Measurements from ENCODE around the gene SCTR. TPM values are rescaled to one million over a fixed set of nuclear protein-coding genes. Genes with fewer than 3 reads are reported as not detected.

SCTR gene
- total and polyA plus RNA-seq, 2 of the 13 experiments (the other 11 are each of a cell fraction or from before 2014, with no cell fraction given), result not detected

DNA sequence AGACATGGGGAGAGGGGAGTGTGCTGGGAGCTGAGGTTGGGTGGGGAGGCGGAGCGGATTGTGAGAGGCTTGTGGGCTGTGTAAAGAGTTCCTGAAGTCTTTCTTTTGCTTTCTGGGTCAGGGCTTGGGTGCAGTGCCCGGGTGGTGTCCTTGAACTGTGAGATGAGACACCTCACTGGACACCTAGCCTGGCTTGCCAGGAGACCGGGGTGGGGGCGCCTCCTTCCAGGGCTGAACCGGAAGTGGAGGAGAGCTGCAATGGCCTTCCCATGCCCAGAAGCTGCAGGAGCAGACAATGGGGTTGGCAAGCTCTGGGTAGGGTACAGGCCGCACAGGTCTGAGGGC is 88.4 kb downstream of the SCTR start (continued):
- TF ChIP-seq ARNTL (CRISPR knock-in tag; IDR thresholded peaks at IDR 0.05), result no peak
- TF ChIP-seq ZNF326 (CRISPR knock-in tag; IDR thresholded peaks at IDR 0.05; ENCODE audit: borderline replicate concordance), result no peak
- TF ChIP-seq ZNF841 (CRISPR knock-in tag; IDR thresholded peaks at IDR 0.05; ENCODE audit: borderline replicate concordance), result no peak
- TF ChIP-seq RARA (CRISPR knock-in tag; IDR thresholded peaks at IDR 0.05), result peak; percentile 87
- no peak for TF ChIP-seq SIN3B (IDR thresholded peaks at IDR 0.05; ENCODE audit: low read length)
- no peak for TF ChIP-seq SATB2 (CRISPR knock-in tag; IDR thresholded peaks at IDR 0.05)
- TF ChIP-seq, protein P1, sequence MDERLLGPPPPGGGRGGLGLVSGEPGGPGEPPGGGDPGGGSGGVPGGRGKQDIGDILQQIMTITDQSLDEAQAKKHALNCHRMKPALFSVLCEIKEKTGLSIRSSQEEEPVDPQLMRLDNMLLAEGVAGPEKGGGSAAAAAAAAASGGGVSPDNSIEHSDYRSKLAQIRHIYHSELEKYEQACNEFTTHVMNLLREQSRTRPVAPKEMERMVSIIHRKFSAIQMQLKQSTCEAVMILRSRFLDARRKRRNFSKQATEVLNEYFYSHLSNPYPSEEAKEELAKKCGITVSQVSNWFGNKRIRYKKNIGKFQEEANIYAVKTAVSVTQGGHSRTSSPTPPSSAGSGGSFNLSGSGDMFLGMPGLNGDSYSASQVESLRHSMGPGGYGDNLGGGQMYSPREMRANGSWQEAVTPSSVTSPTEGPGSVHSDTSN (CRISPR knock-in tag; IDR thresholded peaks at IDR 0.05), result no peak
- no peak for TF ChIP-seq HNF4G (IDR thresholded peaks at IDR 0.05; ENCODE audit: borderline replicate concordance, low read depth, low read length)
- TF ChIP-seq HNF4G (CRISPR knock-in tag; IDR thresholded peaks at IDR 0.05; ENCODE audit: borderline replicate concordance, low read depth), result no peak
- TF ChIP-seq RCOR2 (CRISPR knock-in tag; IDR thresholded peaks at IDR 0.05), result no peak
- TF ChIP-seq, protein P2, sequence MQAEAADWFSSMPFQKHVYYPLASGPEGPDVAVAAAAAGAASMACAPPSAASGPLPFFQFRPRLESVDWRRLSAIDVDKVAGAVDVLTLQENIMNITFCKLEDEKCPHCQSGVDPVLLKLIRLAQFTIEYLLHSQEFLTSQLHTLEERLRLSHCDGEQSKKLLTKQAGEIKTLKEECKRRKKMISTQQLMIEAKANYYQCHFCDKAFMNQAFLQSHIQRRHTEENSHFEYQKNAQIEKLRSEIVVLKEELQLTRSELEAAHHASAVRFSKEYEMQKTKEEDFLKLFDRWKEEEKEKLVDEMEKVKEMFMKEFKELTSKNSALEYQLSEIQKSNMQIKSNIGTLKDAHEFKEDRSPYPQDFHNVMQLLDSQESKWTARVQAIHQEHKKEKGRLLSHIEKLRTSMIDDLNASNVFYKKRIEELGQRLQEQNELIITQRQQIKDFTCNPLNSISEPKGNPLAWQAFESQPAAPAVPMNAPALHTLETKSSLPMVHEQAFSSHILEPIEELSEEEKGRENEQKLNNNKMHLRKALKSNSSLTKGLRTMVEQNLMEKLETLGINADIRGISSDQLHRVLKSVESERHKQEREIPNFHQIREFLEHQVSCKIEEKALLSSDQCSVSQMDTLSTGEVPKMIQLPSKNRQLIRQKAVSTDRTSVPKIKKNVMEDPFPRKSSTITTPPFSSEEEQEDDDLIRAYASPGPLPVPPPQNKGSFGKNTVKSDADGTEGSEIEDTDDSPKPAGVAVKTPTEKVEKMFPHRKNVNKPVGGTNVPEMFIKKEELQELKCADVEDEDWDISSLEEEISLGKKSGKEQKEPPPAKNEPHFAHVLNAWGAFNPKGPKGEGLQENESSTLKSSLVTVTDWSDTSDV (CRISPR knock-in tag; IDR thresholded peaks at IDR 0.05), result no peak
- TF ChIP-seq SRSF9 (IDR thresholded peaks at IDR 0.05; ENCODE audit: borderline replicate concordance, insufficient read depth, low read depth, low read length, poor library complexity, severe bottlenecking), result no peak
- no peak for TF ChIP-seq ZMAT3 (CRISPR knock-in tag; conservative IDR thresholded peaks at IDR 0.05)
- 0 out of 2 replicates have a peak, but pooled peaks have one; percentile 57 for TF ChIP-seq HNRNPL (IDR thresholded peaks at IDR 0.05; ENCODE audit: low read depth, low read length)
- TF ChIP-seq, protein P3, sequence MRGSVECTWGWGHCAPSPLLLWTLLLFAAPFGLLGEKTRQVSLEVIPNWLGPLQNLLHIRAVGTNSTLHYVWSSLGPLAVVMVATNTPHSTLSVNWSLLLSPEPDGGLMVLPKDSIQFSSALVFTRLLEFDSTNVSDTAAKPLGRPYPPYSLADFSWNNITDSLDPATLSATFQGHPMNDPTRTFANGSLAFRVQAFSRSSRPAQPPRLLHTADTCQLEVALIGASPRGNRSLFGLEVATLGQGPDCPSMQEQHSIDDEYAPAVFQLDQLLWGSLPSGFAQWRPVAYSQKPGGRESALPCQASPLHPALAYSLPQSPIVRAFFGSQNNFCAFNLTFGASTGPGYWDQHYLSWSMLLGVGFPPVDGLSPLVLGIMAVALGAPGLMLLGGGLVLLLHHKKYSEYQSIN (CRISPR knock-in tag; IDR thresholded peaks at IDR 0.05; ENCODE audit: borderline replicate concordance), result no peak
- TF ChIP-seq WIZ (CRISPR knock-in tag; IDR thresholded peaks at IDR 0.05), result no peak
- TF ChIP-seq FOSL2 (CRISPR knock-in tag; IDR thresholded peaks at IDR 0.05), result peak; percentile 34; the same call in 1 of the 2 replicates
- TF ChIP-seq, protein P4, sequence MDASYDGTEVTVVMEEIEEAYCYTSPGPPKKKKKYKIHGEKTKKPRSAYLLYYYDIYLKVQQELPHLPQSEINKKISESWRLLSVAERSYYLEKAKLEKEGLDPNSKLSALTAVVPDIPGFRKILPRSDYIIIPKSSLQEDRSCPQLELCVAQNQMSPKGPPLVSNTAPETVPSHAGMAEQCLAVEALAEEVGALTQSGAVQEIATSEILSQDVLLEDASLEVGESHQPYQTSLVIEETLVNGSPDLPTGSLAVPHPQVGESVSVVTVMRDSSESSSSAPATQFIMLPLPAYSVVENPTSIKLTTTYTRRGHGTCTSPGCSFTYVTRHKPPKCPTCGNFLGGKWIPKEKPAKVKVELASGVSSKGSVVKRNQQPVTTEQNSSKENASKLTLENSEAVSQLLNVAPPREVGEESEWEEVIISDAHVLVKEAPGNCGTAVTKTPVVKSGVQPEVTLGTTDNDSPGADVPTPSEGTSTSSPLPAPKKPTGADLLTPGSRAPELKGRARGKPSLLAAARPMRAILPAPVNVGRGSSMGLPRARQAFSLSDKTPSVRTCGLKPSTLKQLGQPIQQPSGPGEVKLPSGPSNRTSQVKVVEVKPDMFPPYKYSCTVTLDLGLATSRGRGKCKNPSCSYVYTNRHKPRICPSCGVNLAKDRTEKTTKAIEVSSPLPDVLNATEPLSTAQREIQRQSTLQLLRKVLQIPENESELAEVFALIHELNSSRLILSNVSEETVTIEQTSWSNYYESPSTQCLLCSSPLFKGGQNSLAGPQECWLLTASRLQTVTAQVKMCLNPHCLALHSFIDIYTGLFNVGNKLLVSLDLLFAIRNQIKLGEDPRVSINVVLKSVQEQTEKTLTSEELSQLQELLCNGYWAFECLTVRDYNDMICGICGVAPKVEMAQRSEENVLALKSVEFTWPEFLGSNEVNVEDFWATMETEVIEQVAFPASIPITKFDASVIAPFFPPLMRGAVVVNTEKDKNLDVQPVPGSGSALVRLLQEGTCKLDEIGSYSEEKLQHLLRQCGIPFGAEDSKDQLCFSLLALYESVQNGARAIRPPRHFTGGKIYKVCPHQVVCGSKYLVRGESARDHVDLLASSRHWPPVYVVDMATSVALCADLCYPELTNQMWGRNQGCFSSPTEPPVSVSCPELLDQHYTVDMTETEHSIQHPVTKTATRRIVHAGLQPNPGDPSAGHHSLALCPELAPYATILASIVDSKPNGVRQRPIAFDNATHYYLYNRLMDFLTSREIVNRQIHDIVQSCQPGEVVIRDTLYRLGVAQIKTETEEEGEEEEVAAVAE (CRISPR knock-in tag; IDR thresholded peaks at IDR 0.05; ENCODE audit: borderline replicate concordance), result peak; percentile 22; the same call in 1 of the 2 replicates
- no peak for TF ChIP-seq KAT8 (CRISPR knock-in tag; IDR thresholded peaks at IDR 0.05)
